CMK (cell line): Measurements from ENCODE around the gene EMX2.
"Not testable (repeated sequence)": the region's sequence is repeated elsewhere in the genome, so short reads cannot be mapped to it uniquely, and the experiment has no call there.

Source experiments
- DNase-seq: peaks from one replicate; pipeline ENCODE4 v3.0.0-alpha.2; 2010; ENCODE audit warnings: low read depth

The EMX2 gene

DNA sequence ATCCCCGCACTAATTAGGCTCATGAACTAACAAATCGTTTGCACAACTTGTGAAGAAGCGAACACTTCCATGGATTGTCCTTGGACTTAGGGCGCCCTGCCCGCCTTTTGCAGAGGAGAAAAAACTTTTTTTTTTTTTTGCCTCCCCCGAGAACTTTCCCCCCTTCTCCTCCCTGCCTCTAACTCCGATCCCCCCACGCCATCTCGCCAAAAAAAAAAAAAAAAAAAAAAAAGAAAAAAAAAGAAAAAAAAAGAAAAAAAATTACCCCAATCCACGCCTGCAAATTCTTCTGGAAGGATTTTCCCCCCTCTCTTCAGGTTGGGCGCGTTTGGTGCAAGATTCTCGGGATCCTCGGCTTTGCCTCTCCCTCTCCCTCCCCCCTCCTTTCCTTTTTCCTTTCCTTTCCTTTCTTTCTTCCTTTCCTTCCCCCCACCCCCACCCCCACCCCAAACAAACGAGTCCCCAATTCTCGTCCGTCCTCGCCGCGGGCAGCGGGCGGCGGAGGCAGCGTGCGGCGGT lies at the start of gene EMX2:
TSS of gene EMX2 (plus strand) at position 41 of the 519 bp plus-strand sequence. CDS start 522 bp downstream, outside the sequence.
- DNase-seq, result no peak

DNA sequence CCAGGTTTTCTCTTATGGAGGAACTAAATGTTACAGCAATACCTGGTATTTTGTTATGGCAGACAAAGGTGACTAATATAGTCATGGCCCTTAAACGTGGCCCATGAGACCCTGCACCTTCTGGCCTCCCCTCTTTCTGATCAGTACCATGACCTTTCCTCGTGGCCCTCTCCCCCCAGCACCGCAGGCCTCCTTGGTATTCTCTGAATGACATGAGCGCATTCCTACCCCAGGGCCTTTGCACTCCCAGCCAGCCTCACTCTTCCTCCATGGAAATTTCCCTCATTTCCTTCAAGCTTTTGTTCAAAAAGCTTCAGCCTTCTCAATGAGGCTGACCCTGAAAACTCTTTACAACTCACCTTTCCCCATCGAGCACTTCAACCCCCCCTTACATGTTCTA lies 46.5 kb upstream of the EMX2 start:
- no peak for DNase-seq

DNA sequence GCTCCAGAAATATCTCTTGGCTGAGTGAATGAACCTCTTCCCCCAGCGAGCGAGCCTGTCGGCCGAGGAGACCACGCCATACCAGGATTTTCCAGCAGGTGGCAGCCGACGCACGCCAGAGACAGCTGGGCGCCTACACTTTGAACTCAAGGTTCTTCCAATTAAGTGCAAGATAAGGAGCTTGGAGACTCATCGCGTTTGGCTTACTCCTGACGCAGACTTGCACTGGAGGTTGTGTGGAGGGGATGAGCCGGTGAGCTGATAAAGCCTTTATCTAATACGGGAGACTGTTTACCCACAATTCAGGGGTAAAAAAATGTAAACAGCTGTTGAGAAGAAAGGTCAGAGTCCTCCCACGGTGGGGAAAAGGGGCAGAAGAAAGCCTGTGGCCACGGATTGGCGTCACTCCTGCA lies 45.9 kb upstream of the EMX2 start:
- peak; percentile 51 for DNase-seq

DNA sequence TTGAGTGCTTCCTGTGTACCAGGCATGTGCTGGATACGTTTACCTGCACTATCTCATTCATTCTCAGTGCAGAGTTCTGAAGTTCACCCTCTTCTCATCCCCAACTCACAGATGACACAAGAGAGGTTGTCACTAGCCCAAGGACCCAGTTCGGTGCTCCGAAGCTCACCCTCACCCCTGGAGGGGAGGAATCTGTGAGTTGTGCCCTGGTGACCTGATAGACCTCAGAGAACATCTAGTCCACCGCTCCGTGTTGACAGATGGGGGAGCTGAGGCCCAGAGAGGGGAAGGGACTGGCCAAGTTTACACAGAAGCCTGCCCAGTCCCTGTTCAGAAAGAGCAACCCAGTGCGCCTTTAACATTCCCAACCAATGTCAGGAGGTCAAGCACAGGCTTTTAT lies 44.8 kb upstream of the EMX2 start:
- no peak for DNase-seq

DNA sequence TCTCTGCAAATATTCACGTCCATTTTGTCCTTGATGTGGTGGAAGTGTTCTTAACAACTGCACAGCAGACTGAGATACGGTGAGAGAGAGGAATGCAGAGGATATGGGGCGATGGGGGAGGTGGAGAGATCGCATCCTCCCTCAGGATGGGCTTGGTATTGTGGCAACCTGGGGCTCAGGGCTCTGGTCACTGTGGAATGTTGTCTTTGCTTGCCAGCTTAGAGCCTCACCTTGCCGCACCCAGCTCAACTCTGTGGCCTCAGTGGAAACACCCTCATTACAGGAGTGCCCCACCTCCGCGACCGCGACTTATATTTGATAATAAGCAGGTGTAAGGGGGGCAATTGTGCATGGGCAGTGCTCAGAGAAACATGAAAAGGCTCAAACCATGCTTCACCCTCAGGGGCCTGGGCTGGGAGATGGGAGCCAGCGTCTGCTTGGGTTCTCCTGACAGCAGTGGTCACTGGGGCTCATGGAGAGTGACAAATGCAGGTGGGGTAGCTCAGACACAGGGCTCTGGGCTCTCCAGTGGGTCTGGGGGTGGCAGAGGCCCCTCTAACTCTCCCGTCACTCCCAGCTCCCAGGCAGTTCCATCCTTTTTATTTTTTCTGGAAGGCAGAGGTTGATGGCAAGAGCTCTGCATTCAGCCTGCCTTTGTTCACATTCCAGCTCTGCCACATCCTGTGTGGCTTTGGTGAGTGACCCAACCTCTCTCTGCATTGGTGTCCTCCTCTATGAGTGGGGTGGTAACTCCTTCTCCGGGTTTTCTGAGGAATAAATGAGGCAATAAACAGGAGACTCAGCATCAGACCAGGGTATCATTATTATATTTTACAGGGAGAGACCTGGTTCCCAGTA lies 43.1 kb upstream of the EMX2 start:
- no peak for DNase-seq

DNA sequence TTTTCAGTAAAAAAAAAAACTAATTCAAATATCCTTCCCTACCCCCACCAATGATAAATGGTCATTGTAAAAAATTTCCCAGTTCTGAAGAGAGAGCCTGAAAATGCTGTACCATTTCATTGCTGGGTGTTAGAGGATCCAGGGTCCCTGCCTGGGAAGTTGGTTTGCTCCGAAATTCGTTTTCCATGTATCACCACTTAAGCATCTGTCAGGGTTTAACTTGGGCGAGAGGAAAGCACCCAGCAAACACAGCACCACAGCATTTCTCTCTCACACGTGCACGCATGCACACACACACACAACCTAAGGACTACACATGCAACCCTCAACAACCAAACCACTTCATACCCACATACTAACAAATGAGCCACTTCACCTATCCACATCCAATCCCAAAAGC lies 42.1 kb upstream of the EMX2 start:
- DNase-seq, result no peak

DNA sequence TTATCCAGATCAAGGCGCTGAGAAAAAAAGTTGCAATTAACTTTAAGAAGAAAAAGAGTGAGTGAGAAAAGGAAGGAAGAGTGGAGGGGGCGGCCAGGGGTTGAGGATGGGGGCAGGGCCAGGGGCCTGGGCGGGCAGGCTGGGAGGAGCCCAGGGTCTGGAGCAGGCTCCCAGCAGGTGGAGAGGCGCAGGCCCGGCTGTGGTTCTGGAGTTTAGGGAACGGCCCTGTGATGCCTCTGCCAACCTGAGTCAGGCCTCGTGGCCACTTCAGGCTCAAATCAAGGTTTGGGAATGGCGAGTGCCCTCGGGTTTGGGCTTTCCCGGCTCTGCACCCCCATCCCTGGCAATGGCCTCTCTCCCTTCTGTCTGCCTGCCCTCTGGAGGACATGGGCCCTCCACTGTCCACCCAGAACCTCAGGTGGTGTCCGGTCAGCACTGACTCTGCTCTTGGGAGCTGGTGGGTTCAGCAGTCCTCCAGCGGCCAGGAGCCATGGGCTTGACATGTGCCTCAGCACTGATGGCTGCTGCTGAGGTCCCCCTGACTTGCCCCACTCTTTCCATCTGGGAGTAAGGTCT lies 41.0 kb upstream of the EMX2 start:
- no peak for DNase-seq

DNA sequence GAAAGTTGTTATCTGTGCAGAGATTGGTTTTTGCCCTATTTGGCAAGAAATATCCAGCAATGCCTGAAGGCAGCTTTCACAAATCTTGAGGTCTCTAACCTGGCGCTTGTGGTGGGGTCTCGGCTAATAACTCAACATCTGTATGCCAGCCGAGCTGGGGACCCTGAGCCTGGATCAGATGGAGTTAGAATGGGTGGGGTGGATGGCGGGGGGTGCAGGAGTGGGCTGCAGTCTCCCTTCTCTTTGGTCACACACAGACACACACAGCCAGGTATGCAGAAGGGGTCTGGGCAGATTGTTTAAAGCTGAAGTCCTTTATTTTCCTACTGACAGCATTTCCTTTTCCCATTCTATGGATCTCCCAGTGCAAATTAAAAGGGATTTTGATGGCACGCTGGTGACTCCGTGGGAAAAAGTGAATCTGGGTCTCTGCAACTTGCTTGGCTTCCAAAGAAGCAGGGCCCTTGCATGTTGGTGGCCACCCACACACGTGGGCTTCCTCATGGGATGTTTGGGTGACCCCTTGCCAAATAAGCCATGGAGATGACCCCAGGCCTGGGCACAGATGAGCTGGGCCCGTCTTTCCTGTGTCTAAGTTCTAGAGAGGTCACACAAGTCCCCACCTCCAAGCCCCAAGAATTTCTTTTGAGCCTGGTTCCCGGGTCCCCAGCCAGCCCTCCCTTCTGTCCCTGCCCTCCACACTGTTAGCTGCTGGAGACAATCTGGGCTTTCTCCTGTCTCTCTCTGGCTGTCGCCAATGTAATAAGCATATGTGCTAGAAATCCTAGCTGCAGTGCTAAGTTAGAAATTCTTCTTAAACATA lies 39.9 kb upstream of the EMX2 start:
- no peak for DNase-seq

DNA sequence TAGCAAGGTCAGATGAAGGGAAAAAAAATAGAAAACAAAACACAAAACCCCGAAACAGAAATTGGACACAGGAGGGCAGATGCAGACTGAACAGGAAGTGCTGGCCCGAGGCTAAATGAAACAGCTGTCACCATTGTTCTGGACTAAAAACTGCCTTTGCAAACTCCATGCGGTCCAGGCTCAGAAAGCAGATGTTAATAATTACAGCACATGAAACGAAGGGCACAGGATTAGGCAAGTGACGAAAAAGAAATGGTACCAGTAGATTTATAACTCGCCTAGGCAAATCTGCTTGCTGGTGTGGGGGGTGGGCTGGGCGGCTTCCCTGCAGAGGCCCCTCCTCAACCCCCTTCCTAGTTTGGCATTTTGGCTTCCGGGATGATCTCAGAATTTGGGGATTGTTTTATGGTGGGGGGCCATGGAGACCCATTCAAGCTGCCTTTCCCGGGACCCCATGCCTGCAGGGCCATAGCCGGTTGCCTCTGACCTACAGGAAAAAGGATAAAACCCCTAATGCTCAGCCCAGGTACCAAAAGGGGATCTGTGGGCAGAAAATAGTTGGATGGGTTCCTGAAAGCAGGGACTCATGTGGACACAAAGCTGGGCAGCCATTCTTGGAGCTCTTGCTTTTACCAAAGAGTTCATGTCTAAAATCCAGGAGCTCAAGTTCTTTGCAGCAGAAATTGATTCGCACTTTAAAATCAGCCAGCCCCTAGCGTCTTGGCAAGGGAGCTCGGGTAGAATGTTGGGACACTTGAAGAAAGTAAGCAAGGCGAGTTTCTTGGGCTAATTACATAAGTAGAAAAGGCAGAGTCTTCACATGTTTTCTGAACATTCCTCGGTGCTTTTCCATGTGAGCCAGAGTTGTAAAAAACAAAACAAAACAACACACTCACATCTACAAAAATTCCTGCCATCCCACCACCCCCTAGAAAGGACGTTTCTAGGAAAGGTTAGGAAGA lies 39.0 kb upstream of the EMX2 start:
- DNase-seq, result no peak

DNA sequence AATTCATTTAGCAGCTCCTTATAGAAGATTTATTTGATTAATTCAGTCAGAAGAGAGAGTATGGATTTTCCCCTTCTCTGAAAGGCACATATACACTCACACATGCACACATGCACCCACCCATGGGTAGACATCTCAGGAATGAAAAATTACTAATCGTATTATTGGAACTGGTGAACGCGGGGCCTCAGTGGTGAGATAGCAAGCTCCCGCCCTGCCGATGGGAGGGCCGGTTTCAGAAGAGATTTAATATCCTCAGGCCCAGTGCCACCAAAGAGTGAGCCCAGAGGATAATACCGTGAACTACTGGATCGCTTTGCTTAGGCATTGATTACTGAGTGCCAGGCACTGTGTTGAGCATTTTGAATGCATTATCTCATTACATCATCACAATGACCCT lies 38.0 kb upstream of the EMX2 start:
- no peak for DNase-seq

DNA sequence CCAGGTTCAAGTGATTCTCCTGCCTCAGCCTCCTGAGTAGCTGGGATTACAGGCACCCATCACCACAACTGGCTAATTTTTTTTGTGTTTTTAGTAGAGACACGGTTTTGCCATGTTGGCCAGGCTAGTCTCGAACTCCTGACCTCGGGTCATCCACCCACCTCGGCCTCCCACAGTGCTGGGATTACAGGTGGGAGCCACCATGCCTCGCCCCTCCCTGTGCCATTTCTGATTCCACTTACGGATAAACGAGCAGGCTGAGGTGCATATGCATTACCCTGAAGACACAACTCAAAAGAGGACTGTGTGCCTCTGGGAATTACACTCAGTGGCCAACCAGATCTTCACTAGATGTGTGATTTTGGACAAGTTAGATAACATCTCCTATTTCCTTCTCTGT lies 35.5 kb upstream of the EMX2 start:
- not testable (repeated sequence) for DNase-seq

DNA sequence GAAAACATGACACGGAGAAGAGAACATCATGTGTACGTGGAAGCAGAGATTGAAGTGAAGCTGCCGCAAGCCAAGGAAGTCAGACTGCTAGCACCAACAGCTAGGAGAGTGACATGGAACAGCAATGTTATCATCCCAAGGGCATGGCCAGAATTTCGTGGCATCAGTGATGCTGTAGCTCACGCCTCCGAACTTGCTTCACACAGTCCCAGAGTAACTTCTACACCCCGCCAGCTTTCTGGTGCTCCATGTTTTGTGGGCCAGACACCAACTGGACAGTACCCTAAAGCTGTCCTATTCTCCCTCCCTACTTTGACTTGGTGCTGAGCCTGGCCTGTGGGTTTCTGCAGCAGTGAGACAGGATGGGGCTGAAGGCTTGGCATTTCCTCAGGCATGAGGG lies 33.0 kb upstream of the EMX2 start:
- DNase-seq, result no peak

DNA sequence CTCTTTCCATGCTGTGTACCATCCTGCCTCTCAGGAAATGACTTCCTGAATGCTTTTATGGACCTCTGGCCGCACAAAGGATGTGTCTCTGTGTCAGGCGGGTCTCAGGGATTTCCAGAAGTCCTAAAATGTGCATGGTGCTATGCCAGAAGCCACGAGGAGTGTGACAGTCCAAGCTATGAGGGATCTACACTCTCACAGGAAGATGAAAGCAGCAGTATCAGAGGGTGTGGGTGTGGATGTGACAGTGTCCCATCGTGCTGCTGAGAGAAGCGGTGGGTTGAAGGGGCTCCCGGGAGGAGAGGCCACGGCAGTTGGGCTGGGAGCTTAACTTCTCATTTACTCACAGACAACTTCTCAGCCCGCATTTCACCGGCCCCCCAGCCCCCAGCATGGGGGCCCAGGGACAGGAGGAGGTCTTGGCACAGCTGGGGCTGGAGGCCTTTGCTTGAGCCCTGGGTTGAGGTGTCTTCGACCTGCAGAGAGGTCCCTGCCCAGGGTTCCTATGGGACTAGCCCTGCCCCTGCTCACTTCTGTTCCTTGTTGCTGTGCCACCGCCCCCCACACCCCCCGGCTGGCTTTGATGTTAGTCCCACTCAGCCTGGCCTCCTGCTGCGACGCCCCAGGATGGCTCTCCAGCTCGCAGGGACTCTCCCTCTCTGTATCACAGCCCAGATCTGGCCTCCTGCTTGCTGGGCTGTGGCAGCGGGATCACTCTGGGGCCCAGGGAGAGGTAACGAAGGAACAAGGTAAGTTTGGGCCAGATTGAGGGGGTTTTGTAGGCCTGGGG lies 30.8 kb upstream of the EMX2 start:
- DNase-seq, result no peak

DNA sequence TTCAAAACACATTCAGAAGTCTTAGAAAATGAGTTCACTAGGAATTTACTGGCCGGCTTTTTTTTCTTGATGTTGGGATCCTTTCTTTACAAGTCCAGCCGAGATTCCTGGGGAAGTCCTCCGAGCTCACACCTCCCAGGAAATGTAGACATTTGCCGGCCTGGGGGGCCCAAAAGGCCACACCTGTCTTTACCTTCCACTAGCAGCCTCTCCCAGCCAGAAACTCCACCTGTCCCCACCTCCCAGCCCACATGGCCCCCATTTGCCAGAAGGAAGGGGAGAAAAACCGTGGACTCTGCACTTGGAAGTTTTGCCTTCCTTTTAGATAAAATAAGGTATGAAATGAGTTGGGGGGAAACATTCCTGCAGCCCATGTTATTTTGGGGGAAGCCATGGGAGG lies 27.6 kb upstream of the EMX2 start:
- no peak for DNase-seq

DNA sequence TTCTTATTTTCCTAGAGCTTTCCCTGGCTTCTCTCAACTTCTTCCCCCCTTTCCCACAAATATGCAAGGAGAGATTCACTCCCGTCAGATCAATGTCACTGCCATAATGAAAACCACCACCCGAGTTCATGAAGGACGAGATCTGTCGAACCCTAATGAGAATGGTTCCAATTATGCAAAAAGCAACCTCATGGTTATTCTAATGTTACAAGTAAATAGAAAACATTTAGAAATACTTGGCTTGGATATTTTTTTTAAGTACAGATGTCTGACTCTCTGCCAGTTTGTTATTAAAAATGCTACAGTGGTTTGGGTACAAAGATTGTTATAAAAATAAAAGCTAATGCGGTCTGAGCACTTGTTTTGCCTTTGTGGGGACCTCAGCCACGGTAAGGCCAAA lies 25.9 kb upstream of the EMX2 start:
- no peak for DNase-seq

DNA sequence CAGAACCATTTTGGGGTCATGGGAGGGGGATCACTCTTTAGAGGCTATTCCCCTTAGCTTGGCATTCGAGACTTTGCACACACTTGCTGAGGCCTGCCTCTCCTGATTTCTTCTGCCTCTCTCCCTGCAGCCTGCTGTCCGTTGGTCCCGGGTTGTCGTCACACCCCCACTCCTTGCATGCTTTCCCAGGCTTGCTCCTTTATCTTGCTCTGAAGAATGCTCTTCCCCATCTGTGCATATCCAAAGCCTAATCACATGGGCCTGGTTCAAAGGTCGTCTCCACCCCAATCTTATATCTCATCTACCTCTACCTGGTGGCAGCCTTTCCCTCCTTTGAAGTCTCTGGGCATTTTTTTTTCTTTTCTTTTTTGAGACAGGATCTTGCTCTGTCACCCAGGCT lies 24.3 kb upstream of the EMX2 start:
- DNase-seq, result no peak

DNA sequence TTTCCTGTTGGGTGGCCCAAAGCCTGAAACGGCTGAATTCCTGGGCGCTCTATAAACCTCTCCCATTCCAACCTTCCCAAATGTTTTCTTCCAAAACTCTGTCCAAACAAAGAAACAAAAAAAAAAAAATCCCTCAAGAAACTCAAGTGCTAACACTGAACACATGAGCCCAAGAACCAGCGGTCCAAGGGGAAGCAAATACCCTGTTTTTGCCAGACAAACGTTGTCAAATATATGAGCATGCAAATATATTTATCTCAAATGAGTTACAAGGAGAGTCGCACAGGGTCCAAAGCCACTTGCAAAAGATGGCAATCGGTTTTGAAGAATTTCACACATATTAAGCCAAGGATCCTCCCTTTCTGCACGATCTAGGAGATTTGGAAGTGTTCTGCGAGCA lies 23.3 kb upstream of the EMX2 start:
- no peak for DNase-seq

DNA sequence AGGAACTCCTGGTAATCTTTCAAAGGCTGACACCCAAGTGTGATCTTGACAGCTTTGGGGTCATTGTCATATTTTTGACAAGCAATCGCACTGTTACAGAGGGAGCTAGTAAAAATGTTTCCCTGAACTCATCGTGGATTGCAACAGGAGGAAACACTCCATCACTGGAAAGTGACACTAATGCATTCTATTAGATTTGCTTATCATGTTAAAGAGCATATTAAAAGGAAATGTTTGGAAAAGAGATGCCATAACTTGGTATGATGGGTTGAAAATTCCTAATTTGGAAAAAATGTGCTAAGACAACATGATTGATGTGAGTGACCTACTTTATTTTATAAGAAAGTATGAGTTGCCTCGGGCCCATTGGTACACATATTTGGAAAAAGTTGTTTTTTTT lies 22.7 kb upstream of the EMX2 start:
- DNase-seq, result no peak

DNA sequence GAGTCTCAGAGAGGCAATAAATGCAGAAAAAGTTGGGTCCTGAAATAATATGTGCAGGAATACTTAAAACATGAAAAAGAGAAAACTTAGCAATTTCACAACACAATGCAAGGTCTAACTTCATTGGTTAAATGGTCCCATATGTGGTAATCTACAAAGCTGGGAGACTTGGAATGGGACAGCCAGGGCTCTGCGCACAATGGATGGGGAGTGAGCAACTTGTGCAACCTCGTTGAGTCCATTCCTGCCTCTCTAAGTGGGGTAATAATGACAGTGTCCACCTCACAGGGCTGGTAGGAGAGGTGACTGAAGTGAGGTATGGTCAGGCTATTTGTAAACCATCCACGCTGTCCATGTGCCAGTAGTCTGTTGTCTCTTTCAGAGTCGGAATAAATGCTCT lies 11.8 kb upstream of the EMX2 start:
- no peak for DNase-seq

DNA sequence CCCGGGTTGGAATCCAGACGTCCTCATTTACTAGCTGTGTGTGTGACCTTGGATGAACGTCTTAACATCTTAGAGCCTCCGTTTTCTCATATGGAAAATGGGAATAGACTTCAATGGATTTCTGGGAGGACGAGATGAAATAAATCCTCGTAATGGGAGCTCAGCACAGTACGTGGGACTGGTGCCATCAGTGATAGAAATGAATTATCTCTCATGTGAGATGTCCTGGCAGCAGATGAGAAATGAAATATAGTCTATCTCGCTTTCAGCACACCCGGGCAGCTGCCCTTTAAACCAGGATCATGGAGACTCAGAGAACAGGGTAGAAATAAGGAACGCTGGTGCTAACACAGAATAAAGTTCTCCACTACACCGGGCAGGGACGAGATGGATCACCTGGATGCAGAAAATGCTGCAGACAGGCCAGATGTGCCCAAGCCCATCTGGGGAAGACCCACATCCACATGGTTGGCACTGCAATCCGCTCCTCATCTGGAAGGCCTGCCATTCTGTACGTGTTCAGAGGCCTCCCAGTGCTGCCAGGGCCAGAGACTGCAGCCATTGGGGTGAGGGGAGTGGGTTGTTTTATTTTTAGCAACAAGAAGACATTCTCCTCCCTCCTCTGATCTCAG lies 11.1 kb upstream of the EMX2 start:
- DNase-seq, result no peak
